SW480 (cell line): ENCODE measurements around the gene CAPRIN1.
"Not testable (repeated sequence)": the region's sequence is repeated elsewhere in the genome, so short reads cannot be mapped to it uniquely, and the experiment has no call there.

Source experiments
- DNase-seq: peaks from one replicate; pipeline ENCODE4 v3.0.0-alpha.2; 2016; ENCODE audit warnings: low spot score

CAPRIN1 gene

GRCh38 chr11:34091825-34092224, 40.3 kb downstream of the CAPRIN1 start:
- no peak for DNase-seq

- not testable (repeated sequence) for DNase-seq
Measured at GRCh38 chr11:34094900-34095299, 43.4 kb downstream of the CAPRIN1 start.

- no peak for DNase-seq
Measured at GRCh38 chr11:34098813-34099212, 47.3 kb downstream of the CAPRIN1 start.

GRCh38 chr11:34104680-34105078, 53.1 kb downstream of the CAPRIN1 start:
- no peak for DNase-seq

GRCh38 chr11:34105079-34105956, 53.8 kb downstream of the CAPRIN1 start, which contains the start of gene NAT10:
NAT10 (plus strand) TSS chr11:34105629; CDS start chr11:34108226, 2,597 bp downstream.
- DNase-seq, result peak; percentile 99

- DNase-seq, result peak; percentile 25
Measured at GRCh38 chr11:34105957-34106504, 54.5 kb downstream of the CAPRIN1 start.

GRCh38 chr11:34111722-34112270, 60.3 kb downstream of the CAPRIN1 start:
- DNase-seq, result no peak

- no peak for DNase-seq
Measured at GRCh38 chr11:34114014-34114413, 62.5 kb downstream of the CAPRIN1 start.

GRCh38 chr11:34114471-34114870, 62.9 kb downstream of the CAPRIN1 start:
- no peak for DNase-seq

GRCh38 chr11:34120651-34121050, 69.1 kb downstream of the CAPRIN1 start:
- DNase-seq, result no peak

GRCh38 chr11:34124885-34125668, 73.5 kb downstream of the CAPRIN1 start:
- DNase-seq, result no peak

GRCh38 chr11:34126959-34127848, 75.7 kb downstream of the CAPRIN1 start:
- no peak for DNase-seq

GRCh38 chr11:34128824-34129223, 77.3 kb downstream of the CAPRIN1 start:
- no peak for DNase-seq

- no peak for DNase-seq
Measured at GRCh38 chr11:34132261-34132965, 80.9 kb downstream of the CAPRIN1 start.

- DNase-seq, result no peak
Measured at GRCh38 chr11:34134765-34135164, 83.2 kb downstream of the CAPRIN1 start.

- no peak for DNase-seq
Measured at GRCh38 chr11:34135439-34135838, 83.9 kb downstream of the CAPRIN1 start.

GRCh38 chr11:34136420-34136819, 84.9 kb downstream of the CAPRIN1 start:
- no peak for DNase-seq

- no peak for DNase-seq
Measured at GRCh38 chr11:34139346-34139745, 87.8 kb downstream of the CAPRIN1 start.

GRCh38 chr11:34140149-34140548, 88.6 kb downstream of the CAPRIN1 start:
- DNase-seq, result no peak

GRCh38 chr11:34143048-34143447, 91.5 kb downstream of the CAPRIN1 start:
- no peak for DNase-seq

- DNase-seq, result no peak
Measured at GRCh38 chr11:34145073-34145472, 93.5 kb downstream of the CAPRIN1 start.
